ENCODE results near the gene SCAMP2. TPM values are rescaled to one million over a fixed set of nuclear protein-coding genes. Genes with fewer than 3 reads are reported as not detected.

SCAMP2 gene
- total and polyA plus RNA-seq, 10 of the 15 experiments (the other 5 are each of a cell fraction or from before 2014, with no cell fraction given) = 10.9 to 158 (median 99.6) TPM

DNA sequence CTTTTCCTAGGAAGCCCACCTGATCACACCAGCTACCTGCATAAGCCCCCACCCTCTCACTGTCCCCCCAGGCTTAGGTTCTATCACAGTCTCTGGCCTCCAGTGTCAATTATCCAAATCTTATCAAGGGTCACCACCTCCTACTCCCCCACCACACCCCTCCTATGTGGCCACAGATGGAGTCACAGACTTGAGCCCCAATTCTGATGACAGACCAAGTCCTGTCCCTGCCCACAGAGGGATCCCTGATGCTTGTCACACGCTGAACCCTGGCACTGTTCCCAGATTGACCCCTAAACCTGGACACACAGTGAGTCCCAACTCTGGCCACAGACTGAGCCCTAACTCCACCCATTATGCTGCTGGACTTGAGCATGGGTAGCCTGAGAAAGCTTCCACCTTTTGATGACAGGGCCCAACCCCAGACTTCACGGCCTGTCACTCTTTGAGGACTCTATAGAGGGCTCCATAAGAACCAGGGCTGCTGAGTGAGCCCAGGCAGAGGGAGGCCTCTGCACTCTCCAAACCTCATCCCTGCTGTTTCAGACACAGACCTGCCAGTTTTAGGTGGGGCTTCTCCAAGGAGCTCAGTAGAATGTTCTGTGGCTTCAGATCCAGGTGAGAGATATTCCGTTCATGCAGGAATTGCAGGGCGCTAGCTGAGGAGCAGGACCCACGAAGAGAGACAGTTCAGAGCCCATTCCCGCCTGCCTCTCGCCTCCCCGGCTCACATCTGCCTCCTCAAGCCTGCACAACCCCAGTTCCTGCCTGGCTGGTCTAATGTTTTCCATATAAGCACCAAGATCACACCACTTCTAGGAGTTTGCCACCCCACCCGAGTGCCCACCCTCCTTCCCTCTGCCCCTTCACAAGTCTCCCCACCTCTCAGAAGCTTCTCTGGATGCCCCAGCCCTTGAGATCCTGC is 32.1 kb downstream of the SCAMP2 start:
- no TSS peak for BruUV-seq (replicated peaks)
- SMC1A ChIA-PET (ENCODE audit: uncharacterized antibody, unreplicated experiment) = interaction anchor here (0.9 to 6.1 kb wide), 6 partner anchors 10 to 70 kb away, joined by 3 to 43 read pairs (median 4); no protein-coding TSS in a partner anchor
- no peak for FAIRE-seq
- DNase-seq (ENCODE audit: low read depth, low spot score) = no peak
- 79% methylated on average over 9 of the region's 9 CpGs for WGBS (ENCODE audit: insufficient coverage, insufficient replicate concordance, low lambda C conversion rate, missing lambda C conversion rate)
- TF ChIP-seq, protein P1, sequence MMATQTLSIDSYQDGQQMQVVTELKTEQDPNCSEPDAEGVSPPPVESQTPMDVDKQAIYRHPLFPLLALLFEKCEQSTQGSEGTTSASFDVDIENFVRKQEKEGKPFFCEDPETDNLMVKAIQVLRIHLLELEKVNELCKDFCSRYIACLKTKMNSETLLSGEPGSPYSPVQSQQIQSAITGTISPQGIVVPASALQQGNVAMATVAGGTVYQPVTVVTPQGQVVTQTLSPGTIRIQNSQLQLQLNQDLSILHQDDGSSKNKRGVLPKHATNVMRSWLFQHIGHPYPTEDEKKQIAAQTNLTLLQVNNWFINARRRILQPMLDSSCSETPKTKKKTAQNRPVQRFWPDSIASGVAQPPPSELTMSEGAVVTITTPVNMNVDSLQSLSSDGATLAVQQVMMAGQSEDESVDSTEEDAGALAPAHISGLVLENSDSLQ (IDR thresholded peaks at IDR 0.05) = peak; percentile 56; the same call in 1 of the 2 replicates
- TF ChIP-seq, protein P2, sequence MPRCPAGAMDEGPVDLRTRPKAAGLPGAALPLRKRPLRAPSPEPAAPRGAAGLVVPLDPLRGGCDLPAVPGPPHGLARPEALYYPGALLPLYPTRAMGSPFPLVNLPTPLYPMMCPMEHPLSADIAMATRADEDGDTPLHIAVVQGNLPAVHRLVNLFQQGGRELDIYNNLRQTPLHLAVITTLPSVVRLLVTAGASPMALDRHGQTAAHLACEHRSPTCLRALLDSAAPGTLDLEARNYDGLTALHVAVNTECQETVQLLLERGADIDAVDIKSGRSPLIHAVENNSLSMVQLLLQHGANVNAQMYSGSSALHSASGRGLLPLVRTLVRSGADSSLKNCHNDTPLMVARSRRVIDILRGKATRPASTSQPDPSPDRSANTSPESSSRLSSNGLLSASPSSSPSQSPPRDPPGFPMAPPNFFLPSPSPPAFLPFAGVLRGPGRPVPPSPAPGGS (IDR thresholded peaks at IDR 0.05; ENCODE audit: borderline replicate concordance, insufficient read depth, low read depth, low read length, poor library complexity, severe bottlenecking) = no peak
- H4K20me1 ChIP-seq (ENCODE audit: control insufficient read depth, insufficient read depth) = no peaks in the 10 kb centered on the region
- peaks cover 3% of the 10 kb centered on the region; the same call in 1 of the 2 replicates for H3K79me2 ChIP-seq (ENCODE audit: control insufficient read depth, insufficient read depth, low read length)
- POLR2A ChIA-PET = no interaction called here
- CTCF ChIA-PET = interaction anchor here (0.7 to 6.2 kb wide), 12 partner anchors 29 to 209 kb away, joined by 3 to 59 read pairs (median 5); no protein-coding TSS in a partner anchor
- intact Hi-C loops (cut with micrococcal nuclease; ENCODE audit: unreplicated experiment) (loop anchor here (5.0 kb wide), 2 partner anchors 39 to 61 kb away; no protein-coding TSS in a partner anchor), in situ Hi-C loops (cut with MboI) (no loop called here)
- ATAC-seq = no peak
- H3K4me3 ChIP-seq = no peak overlapping the region
- H3K27me3 ChIP-seq (replicated peaks in 1 of 2; ENCODE audit: control insufficient read depth in 2 of 2, insufficient read depth in 2 of 2, low read length in 1 of 2) = no peaks in the 10 kb centered on the region
- no peak overlapping the region for H3K9ac ChIP-seq (ENCODE audit: control insufficient read depth, insufficient read depth, low read length)
- H3K4me2 ChIP-seq (ENCODE audit: control insufficient read depth, insufficient read depth) = no peak overlapping the region
- no peak overlapping the region for H2AFZ ChIP-seq (ENCODE audit: control insufficient read depth, low read depth, low read length)
- H3K9me3 ChIP-seq (replicated peaks; ENCODE audit: control insufficient read depth, insufficient read depth, low read length) = no peaks in the 10 kb centered on the region
- RAD21 ChIA-PET (ENCODE audit: unreplicated experiment) = interaction anchor here (1.1 to 3.1 kb wide), 3 partner anchors 60 to 72 kb away, joined by 4 to 19 read pairs (median 12); no protein-coding TSS in a partner anchor
- peaks cover 13% of the 10 kb centered on the region for H3K4me1 ChIP-seq (ENCODE audit: control insufficient read depth, insufficient read depth, low read length)
- peaks cover 4 to 15% of the 10 kb centered on the region in 2 experiments; a peak in 3 of 4 replicates for H3K36me3 ChIP-seq (ENCODE audit: control insufficient read depth in 2 of 2, insufficient read depth in 2 of 2, low read length in 1 of 2)
- no peak overlapping the region for H3K27ac ChIP-seq (ENCODE audit: control insufficient read depth, insufficient read depth)
